Prostate gland (tissue), 2 donors: Measurements from ENCODE around the gene GRAMD2A. TPM values are rescaled to one million over a fixed set of nuclear protein-coding genes. Genes with fewer than 3 reads are reported as not detected.

Experiments used
- DNase-seq: peaks from one replicate; pipeline ENCODE4 v3.0.0-alpha.2; 2019; ENCODE audit warnings: low spot score
- H3K27ac ChIP-seq, 2 donors: fragments of 200-600 bp; sonication (generic); 2 replicates each; pipeline ENCODE4 v1.5.1; 2017 to 2019
- H3K27me3 ChIP-seq: fragments of 200-600 bp; sonication (generic); replicated peaks from 2 replicates; pipeline ENCODE4 v1.5.1; 2019; ENCODE audit not compliant: insufficient read depth
- H3K36me3 ChIP-seq, 2 donors: fragments of 200-600 bp; sonication (generic); 1 replicate in 1 of 2; 2 replicates in 1 of 2; pipeline versions ENCODE4 v1.5.1 to v1.8.1; 2017 to 2019
- H3K4me1 ChIP-seq: fragments of 200-600 bp; sonication (generic); replicated peaks from 2 replicates; pipeline ENCODE4 v1.5.1; 2019
- H3K4me3 ChIP-seq, 2 donors: fragments of 200-600 bp; sonication (generic); 2 replicates each; pipeline ENCODE4 v1.5.1; 2017 to 2019
- H3K9me3 ChIP-seq: fragments of 200-600 bp; sonication (generic); 2 replicates; pipeline ENCODE4 v1.5.1; 2017
- CTCF ChIP-seq, 4 experiments: fragments of 200-600 bp in 2 of 4; fragments of 450-650 bp in 2 of 4; sonication (generic) in 2 of 4; IDR thresholded peaks; 1 replicate in 3 of 4; 2 replicates in 1 of 4; pipeline ENCODE4 v1.5.1; 2016 to 2019; ENCODE audit warnings: antibody characterized with exemption in 4 of 4, mild to moderate bottlenecking in 2 of 4, moderate library complexity in 2 of 4
- POLR2A ChIP-seq: fragments of 450-650 bp; IDR thresholded peaks from one replicate; pipeline ENCODE4 v1.6.1; 2016; ENCODE audit warnings: antibody characterized with exemption, mild to moderate bottlenecking
- POLR2AphosphoS5 ChIP-seq: sonication (generic); formaldehyde crosslinking; IDR thresholded peaks from one replicate; pipeline ENCODE4 v1.6.1; 2017; ENCODE audit warnings: antibody characterized with exemption
- WGBS: methylation state at CpG from one replicate; pipeline ENCODE4 v1.1.5; 2018; 5-methylcytosine and 5-hydroxymethylcytosine counted together
- intact Hi-C: fragments of 100-400 bp; cut with DNase I; formaldehyde crosslinking; loops from one replicate; pipeline ENCODE4 v1.14.2; 2022
- total RNA-seq, 2 donors: library from RNA; depleted of rRNA; stranded (reverse); fragments of >200 nt; gene quantifications; one replicate each; pipeline ENCODE4 v1.1.0, GENCODE V29; 2016

GRAMD2A gene
- total RNA-seq, 2 donors from 2014 or later: 4.3 to 6.4 TPM

- no peaks in the 10 kb centered on the region for H3K27me3 ChIP-seq
- no peaks in the 10 kb centered on the region for H3K36me3 ChIP-seq
- WGBS: 84% methylated on average over 6 of the region's 6 CpGs
- intact Hi-C loops: no loop called here
- H3K4me1 ChIP-seq: peaks cover 4% of the 10 kb centered on the region
- TF ChIP-seq POLR2A: no peak
- TF ChIP-seq CTCF (IDR thresholded peaks at IDR 0.05): no peak
- H3K4me3 ChIP-seq: no peak overlapping the region
- DNase-seq: no peak
- no peak overlapping the region for H3K27ac ChIP-seq
- no peaks in the 10 kb centered on the region for H3K9me3 ChIP-seq
Measured at GRCh38 chr15:72176159-72176558, 21.4 kb downstream of the GRAMD2A start.

GRCh38 chr15:72175186-72176044 lies 22.2 kb downstream of the GRAMD2A start:
- intact Hi-C loops: no loop called here
- no peak overlapping the region for H3K4me3 ChIP-seq
- 57% methylated on average over 15 of the region's 15 CpGs for WGBS

GRCh38 chr15:72174551-72175165 lies 22.9 kb downstream of the GRAMD2A start:
- intact Hi-C loops: no loop called here
- H3K9me3 ChIP-seq: no peaks in the 10 kb centered on the region
- H3K27me3 ChIP-seq: no peaks in the 10 kb centered on the region
- 43% methylated on average over 5 of the region's 5 CpGs for WGBS
- H3K36me3 ChIP-seq: no peaks in the 10 kb centered on the region
- H3K27ac ChIP-seq: peak overlapping the region in 1 of 2 donors; percentile 66
- H3K4me3 ChIP-seq: no peak overlapping the region
- peaks cover 4% of the 10 kb centered on the region for H3K4me1 ChIP-seq
- no peak for TF ChIP-seq POLR2AphosphoS5
- TF ChIP-seq POLR2A: no peak
- no peak for TF ChIP-seq CTCF (IDR thresholded peaks at IDR 0.05)
- no peak for DNase-seq

More at GRCh38 chr15:72175186-72176044, 22.2 kb downstream of the GRAMD2A start:
- peak; percentile 26 for DNase-seq
- no peak for TF ChIP-seq CTCF (IDR thresholded peaks at IDR 0.05)
- TF ChIP-seq POLR2A: no peak
- TF ChIP-seq POLR2AphosphoS5: no peak
- Histone ChIP-seq H3K9me3 (no peaks in the 10 kb centered on the region), H3K27me3 (no peaks in the 10 kb centered on the region), H3K36me3 (no peaks in the 10 kb centered on the region), H3K4me1 (peaks cover 4% of the 10 kb centered on the region), H3K27ac (peak overlapping the region in 1 of 2 donors; percentile 66)

- DNase-seq: peak; percentile 66
- Histone ChIP-seq H3K9me3 (no peaks in the 10 kb centered on the region), H3K4me3 (no peak overlapping the region), H3K36me3 (no peaks in the 10 kb centered on the region), H3K4me1 (peaks cover 4% of the 10 kb centered on the region), H3K27ac (peak overlapping the region in 1 of 2 donors; percentile 66), H3K27me3 (no peaks in the 10 kb centered on the region)
- TF ChIP-seq POLR2AphosphoS5: peak; percentile 74
- no peak for TF ChIP-seq CTCF (IDR thresholded peaks at IDR 0.05)
- intact Hi-C loops: no loop called here
- 72% methylated on average over 12 of the region's 12 CpGs for WGBS
Measured at GRCh38 chr15:72173864-72174550, 23.6 kb downstream of the GRAMD2A start.
